ENCODE measurements around the gene CAPN2. TPM values are rescaled to one million over a fixed set of nuclear protein-coding genes. Genes with fewer than 3 reads are reported as not detected.

CAPN2 gene
- total RNA-seq, 1 donor from 2014 or later = 258 TPM

GRCh38 chr1:223717123-223717522 is 4.8 kb downstream of the CAPN2 start:
- no peaks in the 10 kb centered on the region for H3K27me3 ChIP-seq (ENCODE audit: control insufficient read depth, insufficient read depth, low read length)
- peaks cover 5% of the 10 kb centered on the region for H3K36me3 ChIP-seq (ENCODE audit: control insufficient read depth, insufficient read depth, low read length)

GRCh38 chr1:223717695-223718363 is 5.5 kb downstream of the CAPN2 start:
- H3K36me3 ChIP-seq (ENCODE audit: control insufficient read depth, insufficient read depth, low read length) = peaks cover 5% of the 10 kb centered on the region
- DNase-seq (ENCODE audit: low read depth) = no peak
- no peak for TF ChIP-seq CTCF (IDR thresholded peaks at IDR 0.05; ENCODE audit: insufficient read depth, low read length, poor library complexity, severe bottlenecking)

More at GRCh38 chr1:223717123-223717522, 4.8 kb downstream of the CAPN2 start:
- DNase-seq (ENCODE audit: low read depth) = no peak
- no peak for TF ChIP-seq CTCF (IDR thresholded peaks at IDR 0.05; ENCODE audit: insufficient read depth, low read length, poor library complexity, severe bottlenecking)
- no peak overlapping the region for H3K4me3 ChIP-seq (ENCODE audit: low read depth, low read length)

GRCh38 chr1:223718850-223719249 is 6.5 kb downstream of the CAPN2 start:
- peaks cover 6% of the 10 kb centered on the region for H3K36me3 ChIP-seq (ENCODE audit: control insufficient read depth, insufficient read depth, low read length)

More at GRCh38 chr1:223717695-223718363, 5.5 kb downstream of the CAPN2 start:
- H3K4me3 ChIP-seq (ENCODE audit: low read depth, low read length) = no peak overlapping the region
- H3K27me3 ChIP-seq (ENCODE audit: control insufficient read depth, insufficient read depth, low read length) = no peaks in the 10 kb centered on the region

GRCh38 chr1:223720971-223721591 is 8.7 kb downstream of the CAPN2 start:
- peaks cover 8% of the 10 kb centered on the region for H3K36me3 ChIP-seq (ENCODE audit: control insufficient read depth, insufficient read depth, low read length)
- no peak for DNase-seq (ENCODE audit: low read depth)
- TF ChIP-seq CTCF (IDR thresholded peaks at IDR 0.05; ENCODE audit: insufficient read depth, low read length, poor library complexity, severe bottlenecking) = no peak
- H3K4me3 ChIP-seq (ENCODE audit: low read depth, low read length) = no peak overlapping the region
- H3K27me3 ChIP-seq (ENCODE audit: control insufficient read depth, insufficient read depth, low read length) = no peaks in the 10 kb centered on the region

More at GRCh38 chr1:223718850-223719249, 6.5 kb downstream of the CAPN2 start:
- no peaks in the 10 kb centered on the region for H3K27me3 ChIP-seq (ENCODE audit: control insufficient read depth, insufficient read depth, low read length)
- no peak for TF ChIP-seq CTCF (IDR thresholded peaks at IDR 0.05; ENCODE audit: insufficient read depth, low read length, poor library complexity, severe bottlenecking)
- no peak overlapping the region for H3K4me3 ChIP-seq (ENCODE audit: low read depth, low read length)
- DNase-seq (ENCODE audit: low read depth) = no peak

GRCh38 chr1:223721658-223722607 is 9.6 kb downstream of the CAPN2 start:
- DNase-seq (ENCODE audit: low read depth) = no peak
- no peak for TF ChIP-seq CTCF (IDR thresholded peaks at IDR 0.05; ENCODE audit: insufficient read depth, low read length, poor library complexity, severe bottlenecking)
- peaks cover 7% of the 10 kb centered on the region for H3K36me3 ChIP-seq (ENCODE audit: control insufficient read depth, insufficient read depth, low read length)
- H3K27me3 ChIP-seq (ENCODE audit: control insufficient read depth, insufficient read depth, low read length) = no peaks in the 10 kb centered on the region
- no peak overlapping the region for H3K4me3 ChIP-seq (ENCODE audit: low read depth, low read length)

All from kidney epithelial cell (primary cell).